Measurements from ENCODE around the gene ZFYVE28. TPM values are rescaled to one million over a fixed set of nuclear protein-coding genes. Genes with fewer than 3 reads are reported as not detected.

ZFYVE28 gene
- total and polyA plus RNA-seq, 10 of the 15 experiments (the other 5 are each of a cell fraction or from before 2014, with no cell fraction given) = 0.06 to 1.9 (median 0.22) TPM; not detected in 1

- H3K4me3 ChIP-seq = peak overlapping the region; percentile 60; the same call in 1 of the 2 replicates
- no peak for DNase-seq (ENCODE audit: low read depth, low spot score)
- ATAC-seq = peak; percentile 97
- ChIA-PET POLR2A (interaction anchor here (0.6 kb wide), 1 partner anchor 9 kb away, joined by 6 read pairs; no protein-coding TSS in a partner anchor), SMC1A (ENCODE audit: uncharacterized antibody, unreplicated experiment) (interaction anchor here (1.2 kb wide), 1 partner anchor 13 kb away, joined by 3 read pairs; no protein-coding TSS in a partner anchor), CTCF (interaction anchor here (1.0 to 1.5 kb wide), 3 partner anchors 20 to 242 kb away, joined by 3 to 7 read pairs (median 4); no protein-coding TSS in a partner anchor), RAD21 (ENCODE audit: unreplicated experiment) (no interaction called here)
- no peaks in the 10 kb centered on the region for H4K20me1 ChIP-seq (ENCODE audit: control insufficient read depth, insufficient read depth)
- peaks cover 4% of the 10 kb centered on the region for H3K4me1 ChIP-seq (ENCODE audit: control insufficient read depth, insufficient read depth, low read length)
- no peak overlapping the region; the same call in 1 of the 2 replicates for H3K9ac ChIP-seq (ENCODE audit: control insufficient read depth, insufficient read depth, low read length)
- no TSS peak for BruUV-seq (replicated peaks)
- WGBS (ENCODE audit: insufficient coverage, insufficient replicate concordance, low lambda C conversion rate, missing lambda C conversion rate) = 32% methylated on average over 38 of the region's 99 CpGs
- H3K27ac ChIP-seq (ENCODE audit: control insufficient read depth, insufficient read depth) = no peak overlapping the region
- H3K36me3 ChIP-seq (ENCODE audit: control insufficient read depth in 2 of 2, insufficient read depth in 2 of 2, low read length in 1 of 2) = no peaks in the 10 kb centered on the region
- in situ Hi-C loops (cut with MboI) = no loop called here
- intact Hi-C loops (cut with micrococcal nuclease; ENCODE audit: unreplicated experiment) = loop anchor here (1.0 kb wide), 1 partner anchor 242 kb away; no protein-coding TSS in a partner anchor
- peak overlapping the region; percentile 61 for H2AFZ ChIP-seq (ENCODE audit: control insufficient read depth, low read depth, low read length)
- no peaks in the 10 kb centered on the region; a peak in 2 of 4 replicates for H3K27me3 ChIP-seq (replicated peaks in 1 of 2; ENCODE audit: control insufficient read depth in 2 of 2, insufficient read depth in 2 of 2, low read length in 1 of 2)
- H3K4me2 ChIP-seq (ENCODE audit: control insufficient read depth, insufficient read depth) = peak overlapping the region; percentile 92
- FAIRE-seq = no peak
- peaks cover 2% of the 10 kb centered on the region for H3K79me2 ChIP-seq (ENCODE audit: control insufficient read depth, insufficient read depth, low read length)
- H3K9me3 ChIP-seq (replicated peaks; ENCODE audit: control insufficient read depth, insufficient read depth, low read length) = no peaks in the 10 kb centered on the region
- TF ChIP-seq NKRF (conservative IDR thresholded peaks at IDR 0.05) (peak; percentile 59; the same call in 1 of the 2 replicates), LARP7 (IDR thresholded peaks at IDR 0.05) (peak; percentile 87), MXI1 (IDR thresholded peaks at IDR 0.05; ENCODE audit: low read depth, low read length) (peak; percentile 17; the same call in 1 of the 2 replicates), MEF2B (IDR thresholded peaks at IDR 0.05; ENCODE audit: partially characterized antibody, poor library complexity, severe bottlenecking) (no peak), DPF2 (IDR thresholded peaks at IDR 0.05) (peak; percentile 58), SMC3 (IDR thresholded peaks at IDR 0.05; ENCODE audit: borderline replicate concordance, low read length) (peak; percentile 23; the same call in 1 of the 2 replicates), BHLHE40 (IDR thresholded peaks at IDR 0.05; ENCODE audit: borderline replicate concordance in 1 of 2, low read depth in 2 of 2, low read length in 1 of 2) (peak; percentile 78 to 93; a peak in 3 of 4 replicates), CTCF (IDR thresholded peaks at IDR 0.05 in 2 of 3, conservative IDR thresholded peaks at IDR 0.05 in 1 of 3; ENCODE audit: control insufficient read depth in 2 of 3, extremely low read depth in 1 of 3, insufficient read depth in 1 of 3, low read depth in 3 of 3, low read length in 3 of 3) (peak; percentile 21 to 57 (median 41); a peak in 3 of 6 replicates), MTA2 (IDR thresholded peaks at IDR 0.05; ENCODE audit: low read depth) (no peak), NR2F1 (conservative IDR thresholded peaks at IDR 0.05) (peak; percentile 35), RB1 (IDR thresholded peaks at IDR 0.05; ENCODE audit: borderline replicate concordance) (peak; percentile 31; the same call in 1 of the 2 replicates), ZBED1 (IDR thresholded peaks at IDR 0.05; ENCODE audit: borderline replicate concordance) (no peak), MAX (IDR thresholded peaks at IDR 0.05; ENCODE audit: low read depth, low read length) (no peak), IKZF1 (conservative IDR thresholded peaks at IDR 0.05) (peak; percentile 60), HDAC6 (IDR thresholded peaks at IDR 0.05; ENCODE audit: unreplicated experiment) (peak; percentile 96), RAD21 (IDR thresholded peaks at IDR 0.05; ENCODE audit: insufficient read depth, low read depth, low read length) (peak; percentile 29; the same call in 1 of the 2 replicates)
These were observed 44.0 kb upstream of the ZFYVE28 start for GRCh38 chr4:2462218-2462991.

All from GM12878 (cell line).